ENCODE results near the gene TRIP12. TPM values are rescaled to one million over a fixed set of nuclear protein-coding genes. Genes with fewer than 3 reads are reported as not detected.
A peak's percentile ranks its signal among the peaks of the same experiment; 100 is the strongest.

TRIP12 gene
- total and polyA plus RNA-seq, 2 of the 13 experiments (the other 11 are each of a cell fraction or from before 2014, with no cell fraction given), result 72.1 to 153 TPM

DNA sequence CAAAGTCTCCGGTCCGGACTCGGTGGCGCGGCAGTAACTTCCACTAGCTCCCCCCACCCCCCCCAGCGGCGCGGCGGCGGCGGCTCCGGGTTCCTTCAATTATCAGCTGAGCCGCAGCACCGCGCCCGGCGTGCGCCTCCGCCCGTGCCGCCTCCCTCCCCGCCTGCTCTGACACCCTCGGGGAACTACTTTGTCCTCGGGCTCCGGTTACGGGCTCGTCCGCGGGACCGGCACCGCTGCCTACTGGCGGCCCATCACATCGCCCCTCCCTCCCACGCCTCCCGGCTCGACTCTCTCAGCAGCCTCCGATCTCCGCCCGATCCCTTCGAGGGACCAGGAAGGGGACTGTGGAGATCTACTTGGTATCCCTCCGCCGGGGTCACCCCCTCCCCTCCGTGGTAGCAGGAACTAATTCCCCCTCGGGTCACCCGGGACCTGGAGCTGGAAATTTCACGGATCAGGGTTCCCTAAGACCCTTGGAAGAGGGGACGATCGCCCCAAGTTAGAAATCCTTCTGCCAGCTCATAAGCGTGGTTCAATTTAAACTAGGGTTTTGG is at the start of gene TRIP12 (continued):
- TF ChIP-seq, protein P1, sequence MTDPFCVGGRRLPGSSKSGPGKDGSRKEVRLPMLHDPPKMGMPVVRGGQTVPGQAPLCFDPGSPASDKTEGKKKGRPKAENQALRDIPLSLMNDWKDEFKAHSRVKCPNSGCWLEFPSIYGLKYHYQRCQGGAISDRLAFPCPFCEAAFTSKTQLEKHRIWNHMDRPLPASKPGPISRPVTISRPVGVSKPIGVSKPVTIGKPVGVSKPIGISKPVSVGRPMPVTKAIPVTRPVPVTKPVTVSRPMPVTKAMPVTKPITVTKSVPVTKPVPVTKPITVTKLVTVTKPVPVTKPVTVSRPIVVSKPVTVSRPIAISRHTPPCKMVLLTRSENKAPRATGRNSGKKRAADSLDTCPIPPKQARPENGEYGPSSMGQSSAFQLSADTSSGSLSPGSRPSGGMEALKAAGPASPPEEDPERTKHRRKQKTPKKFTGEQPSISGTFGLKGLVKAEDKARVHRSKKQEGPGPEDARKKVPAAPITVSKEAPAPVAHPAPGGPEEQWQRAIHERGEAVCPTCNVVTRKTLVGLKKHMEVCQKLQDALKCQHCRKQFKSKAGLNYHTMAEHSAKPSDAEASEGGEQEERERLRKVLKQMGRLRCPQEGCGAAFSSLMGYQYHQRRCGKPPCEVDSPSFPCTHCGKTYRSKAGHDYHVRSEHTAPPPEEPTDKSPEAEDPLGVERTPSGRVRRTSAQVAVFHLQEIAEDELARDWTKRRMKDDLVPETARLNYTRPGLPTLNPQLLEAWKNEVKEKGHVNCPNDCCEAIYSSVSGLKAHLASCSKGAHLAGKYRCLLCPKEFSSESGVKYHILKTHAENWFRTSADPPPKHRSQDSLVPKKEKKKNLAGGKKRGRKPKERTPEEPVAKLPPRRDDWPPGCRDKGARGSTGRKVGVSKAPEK (CRISPR knock-in tag; IDR thresholded peaks at IDR 0.05; ENCODE audit: borderline replicate concordance), result no peak
- TF ChIP-seq ZSCAN12 (CRISPR knock-in tag; IDR thresholded peaks at IDR 0.05) (no peak; the same call in 1 of the 2 replicates), SRSF1 (optimal IDR thresholded peaks at IDR 0.05; ENCODE audit: low read depth, low read length) (peak; percentile 89), NAIF1 (CRISPR knock-in tag; IDR thresholded peaks at IDR 0.05; ENCODE audit: borderline replicate concordance) (0 out of 2 replicates have a peak, but pooled peaks have one; percentile 49), ZNF235 (CRISPR knock-in tag; IDR thresholded peaks at IDR 0.05; ENCODE audit: borderline replicate concordance) (peak; percentile 45), NCOA1 (CRISPR knock-in tag; IDR thresholded peaks at IDR 0.05) (no peak; the same call in none of the 2 replicates), ZBTB38 (CRISPR knock-in tag; IDR thresholded peaks at IDR 0.05) (no peak; the same call in none of the 2 replicates), ZEB1 (IDR thresholded peaks at IDR 0.05; ENCODE audit: insufficient replicate concordance, low read depth) (peak; percentile 55), JUNB (CRISPR knock-in tag; IDR thresholded peaks at IDR 0.05; ENCODE audit: borderline replicate concordance) (no peak), TGIF2 (CRISPR knock-in tag; IDR thresholded peaks at IDR 0.05) (peak; percentile 84; the same call in 1 of the 2 replicates), STAT5B (CRISPR knock-in tag; IDR thresholded peaks at IDR 0.05) (peak; percentile 90; the same call in 1 of the 2 replicates), CBX1 (IDR thresholded peaks at IDR 0.05; ENCODE audit: low read depth) (peak; percentile 84), ZNF883 (CRISPR knock-in tag; IDR thresholded peaks at IDR 0.05; ENCODE audit: not compliant biosample characterization) (peak; percentile 86), KDM3A (CRISPR knock-in tag; IDR thresholded peaks at IDR 0.05; ENCODE audit: low read depth) (peak; percentile 61), ERF (CRISPR knock-in tag; IDR thresholded peaks at IDR 0.05) (peak; percentile 19; the same call in 1 of the 2 replicates)
- TF ChIP-seq, protein P2, sequence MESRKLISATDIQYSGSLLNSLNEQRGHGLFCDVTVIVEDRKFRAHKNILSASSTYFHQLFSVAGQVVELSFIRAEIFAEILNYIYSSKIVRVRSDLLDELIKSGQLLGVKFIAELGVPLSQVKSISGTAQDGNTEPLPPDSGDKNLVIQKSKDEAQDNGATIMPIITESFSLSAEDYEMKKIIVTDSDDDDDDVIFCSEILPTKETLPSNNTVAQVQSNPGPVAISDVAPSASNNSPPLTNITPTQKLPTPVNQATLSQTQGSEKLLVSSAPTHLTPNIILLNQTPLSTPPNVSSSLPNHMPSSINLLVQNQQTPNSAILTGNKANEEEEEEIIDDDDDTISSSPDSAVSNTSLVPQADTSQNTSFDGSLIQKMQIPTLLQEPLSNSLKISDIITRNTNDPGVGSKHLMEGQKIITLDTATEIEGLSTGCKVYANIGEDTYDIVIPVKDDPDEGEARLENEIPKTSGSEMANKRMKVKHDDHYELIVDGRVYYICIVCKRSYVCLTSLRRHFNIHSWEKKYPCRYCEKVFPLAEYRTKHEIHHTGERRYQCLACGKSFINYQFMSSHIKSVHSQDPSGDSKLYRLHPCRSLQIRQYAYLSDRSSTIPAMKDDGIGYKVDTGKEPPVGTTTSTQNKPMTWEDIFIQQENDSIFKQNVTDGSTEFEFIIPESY (CRISPR knock-in tag; IDR thresholded peaks at IDR 0.05), result peak; percentile 44; the same call in 1 of the 2 replicates
- TF ChIP-seq, protein P3, sequence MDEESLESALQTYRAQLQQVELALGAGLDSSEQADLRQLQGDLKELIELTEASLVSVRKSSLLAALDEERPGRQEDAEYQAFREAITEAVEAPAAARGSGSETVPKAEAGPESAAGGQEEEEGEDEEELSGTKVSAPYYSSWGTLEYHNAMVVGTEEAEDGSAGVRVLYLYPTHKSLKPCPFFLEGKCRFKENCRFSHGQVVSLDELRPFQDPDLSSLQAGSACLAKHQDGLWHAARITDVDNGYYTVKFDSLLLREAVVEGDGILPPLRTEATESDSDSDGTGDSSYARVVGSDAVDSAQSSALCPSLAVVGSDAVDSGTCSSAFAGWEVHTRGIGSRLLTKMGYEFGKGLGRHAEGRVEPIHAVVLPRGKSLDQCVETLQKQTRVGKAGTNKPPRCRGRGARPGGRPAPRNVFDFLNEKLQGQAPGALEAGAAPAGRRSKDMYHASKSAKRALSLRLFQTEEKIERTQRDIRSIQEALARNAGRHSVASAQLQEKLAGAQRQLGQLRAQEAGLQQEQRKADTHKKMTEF (CRISPR knock-in tag; IDR thresholded peaks at IDR 0.05), result peak; percentile 91
- TF ChIP-seq, protein P4, sequence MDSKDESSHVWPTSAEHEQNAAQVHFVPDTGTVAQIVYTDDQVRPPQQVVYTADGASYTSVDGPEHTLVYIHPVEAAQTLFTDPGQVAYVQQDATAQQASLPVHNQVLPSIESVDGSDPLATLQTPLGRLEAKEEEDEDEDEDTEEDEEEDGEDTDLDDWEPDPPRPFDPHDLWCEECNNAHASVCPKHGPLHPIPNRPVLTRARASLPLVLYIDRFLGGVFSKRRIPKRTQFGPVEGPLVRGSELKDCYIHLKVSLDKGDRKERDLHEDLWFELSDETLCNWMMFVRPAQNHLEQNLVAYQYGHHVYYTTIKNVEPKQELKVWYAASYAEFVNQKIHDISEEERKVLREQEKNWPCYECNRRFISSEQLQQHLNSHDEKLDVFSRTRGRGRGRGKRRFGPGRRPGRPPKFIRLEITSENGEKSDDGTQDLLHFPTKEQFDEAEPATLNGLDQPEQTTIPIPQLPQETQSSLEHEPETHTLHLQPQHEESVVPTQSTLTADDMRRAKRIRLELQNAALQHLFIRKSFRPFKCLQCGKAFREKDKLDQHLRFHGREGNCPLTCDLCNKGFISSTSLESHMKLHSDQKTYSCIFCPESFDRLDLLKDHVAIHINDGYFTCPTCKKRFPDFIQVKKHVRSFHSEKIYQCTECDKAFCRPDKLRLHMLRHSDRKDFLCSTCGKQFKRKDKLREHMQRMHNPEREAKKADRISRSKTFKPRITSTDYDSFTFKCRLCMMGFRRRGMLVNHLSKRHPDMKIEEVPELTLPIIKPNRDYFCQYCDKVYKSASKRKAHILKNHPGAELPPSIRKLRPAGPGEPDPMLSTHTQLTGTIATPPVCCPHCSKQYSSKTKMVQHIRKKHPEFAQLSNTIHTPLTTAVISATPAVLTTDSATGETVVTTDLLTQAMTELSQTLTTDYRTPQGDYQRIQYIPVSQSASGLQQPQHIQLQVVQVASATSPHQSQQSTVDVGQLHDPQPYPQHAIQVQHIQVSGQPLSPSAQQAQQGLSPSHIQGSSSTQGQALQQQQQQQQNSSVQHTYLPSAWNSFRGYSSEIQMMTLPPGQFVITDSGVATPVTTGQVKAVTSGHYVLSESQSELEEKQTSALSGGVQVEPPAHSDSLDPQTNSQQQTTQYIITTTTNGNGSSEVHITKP (CRISPR knock-in tag; IDR thresholded peaks at IDR 0.05; ENCODE audit: low read depth), result no peak
- TF ChIP-seq, protein P5, sequence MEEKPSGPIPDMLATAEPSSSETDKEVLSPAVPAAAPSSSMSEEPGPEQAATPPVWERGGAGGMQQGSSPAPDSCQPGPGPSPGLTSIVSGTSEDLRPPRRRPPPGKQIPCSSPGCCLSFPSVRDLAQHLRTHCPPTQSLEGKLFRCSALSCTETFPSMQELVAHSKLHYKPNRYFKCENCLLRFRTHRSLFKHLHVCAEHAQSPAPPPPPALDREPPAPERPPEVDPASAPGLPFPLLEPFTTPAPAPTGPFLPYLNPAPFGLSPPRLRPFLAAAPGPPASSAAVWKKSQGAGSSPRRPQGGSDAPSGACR (CRISPR knock-in tag; IDR thresholded peaks at IDR 0.05), result peak; percentile 87
